SH-SY5Y (cell line): ENCODE results near the gene CTNNB1.

Experiments used
- GATA2 ChIP-seq: IDR thresholded peaks from 2 replicates; pipeline ENCODE4 v1.6.1; 2011; ENCODE audit warnings: mild to moderate bottlenecking, low read depth, low read length
- GATA3 ChIP-seq: IDR thresholded peaks from 2 replicates; pipeline ENCODE4 v1.6.1; 2011; ENCODE audit warnings: low read depth, mild to moderate bottlenecking, low read length, moderate library complexity

The CTNNB1 gene

GRCh38 chr3:41220906-41221677 lies 21.8 kb downstream of the CTNNB1 start:
- TF ChIP-seq GATA3 (no peak), GATA2 (no peak)

DNA sequence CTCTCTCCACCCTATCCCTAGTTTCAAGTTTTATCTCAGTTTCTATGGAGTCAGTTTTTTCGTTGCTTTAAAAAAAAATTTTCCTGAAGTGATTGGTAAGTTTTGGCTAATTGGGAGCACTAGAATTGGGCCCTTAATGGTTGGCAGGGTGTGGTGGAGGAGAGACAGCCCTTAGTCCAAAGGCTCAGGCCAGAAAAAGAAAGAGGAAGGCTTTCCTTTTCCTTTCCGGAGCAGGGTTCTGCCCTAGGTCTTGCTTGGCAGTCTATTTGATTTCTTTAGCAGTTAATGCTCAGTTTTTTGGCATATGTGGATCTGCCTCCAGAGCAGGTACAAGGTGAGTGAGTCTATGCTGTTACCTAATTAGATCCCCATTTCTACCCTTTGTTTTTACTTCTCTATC lies 22.7 kb downstream of the CTNNB1 start:
- TF ChIP-seq GATA3 (no peak), GATA2 (no peak)

DNA sequence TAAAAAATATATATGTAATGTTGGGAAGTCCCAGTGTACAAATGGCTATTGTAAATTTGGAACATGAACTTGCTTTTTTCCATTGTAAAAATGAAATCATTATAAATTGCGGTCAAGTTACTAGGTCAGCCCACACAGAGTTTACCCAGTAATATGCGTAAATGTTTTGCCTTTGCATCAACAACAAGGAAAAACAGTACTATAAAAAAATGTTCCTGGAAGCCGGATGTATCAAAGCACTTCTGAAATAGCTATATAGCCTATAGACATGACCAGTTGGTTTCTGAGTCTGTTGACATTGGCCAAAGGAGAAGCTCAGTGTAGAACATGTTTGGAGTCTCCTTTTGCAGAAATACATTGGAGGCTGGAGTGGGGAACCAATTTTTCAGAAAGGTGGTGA lies 23.2 kb downstream of the CTNNB1 start:
- TF ChIP-seq GATA2, result no peak
- TF ChIP-seq GATA3, result no peak

GRCh38 chr3:41223078-41223477 lies 23.8 kb downstream of the CTNNB1 start:
- TF ChIP-seq GATA3 (no peak), GATA2 (no peak)

- TF ChIP-seq GATA3 (no peak), GATA2 (no peak)
Measured at GRCh38 chr3:41223691-41224090, 24.4 kb downstream of the CTNNB1 start.

GRCh38 chr3:41224120-41224806 lies 25.0 kb downstream of the CTNNB1 start:
- TF ChIP-seq GATA2 (no peak), GATA3 (no peak)

DNA sequence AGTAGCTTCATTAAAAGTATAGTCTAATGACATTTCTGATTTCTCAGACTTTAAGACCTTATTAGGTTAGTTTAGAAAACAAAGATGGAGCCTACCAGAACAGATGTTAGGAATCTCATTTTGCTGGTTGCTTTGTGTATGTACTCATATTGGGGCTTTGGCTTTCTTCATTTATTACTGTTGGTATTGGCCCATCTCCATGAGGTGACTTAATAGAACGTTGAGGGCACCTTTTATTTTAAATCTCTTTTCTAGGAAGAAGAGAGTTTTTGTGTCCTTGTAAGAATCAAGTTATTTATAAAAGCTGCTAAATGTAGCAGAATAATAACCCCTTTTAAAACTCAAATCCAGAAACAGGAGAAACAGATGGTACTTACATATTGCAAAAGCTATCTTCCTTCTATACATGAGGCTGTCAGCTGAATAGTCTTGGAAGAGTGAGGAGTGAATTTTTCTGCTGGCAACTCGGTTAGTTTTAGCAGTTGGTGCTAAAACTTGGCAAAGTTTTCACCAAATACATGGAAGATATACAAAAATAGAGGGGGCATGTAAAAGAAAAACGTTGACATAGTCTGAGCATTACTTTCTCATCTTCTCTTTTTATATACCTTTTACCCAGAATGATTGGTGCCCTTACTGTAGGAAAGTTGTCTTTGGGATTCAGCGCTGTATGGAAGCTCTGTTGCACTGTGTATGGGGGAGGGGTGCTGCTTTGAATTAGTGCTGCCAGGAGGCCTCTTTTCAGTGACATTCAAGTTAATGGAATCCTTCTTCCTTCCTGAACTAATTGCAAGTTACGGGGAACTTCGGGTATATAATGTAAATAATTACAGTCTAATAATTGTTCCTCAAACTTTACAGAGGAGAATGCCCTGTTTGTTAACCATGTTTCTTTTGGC lies 35.8 kb downstream of the CTNNB1 start:
- no peak for TF ChIP-seq GATA3
- no peak for TF ChIP-seq GATA2

- TF ChIP-seq GATA3 (no peak), GATA2 (no peak)
Measured at GRCh38 chr3:41236228-41236627, 36.9 kb downstream of the CTNNB1 start.

GRCh38 chr3:41237907-41238306 lies 38.6 kb downstream of the CTNNB1 start:
- TF ChIP-seq GATA2 (no peak; the same call in 1 of the 2 replicates), GATA3 (no peak)

DNA sequence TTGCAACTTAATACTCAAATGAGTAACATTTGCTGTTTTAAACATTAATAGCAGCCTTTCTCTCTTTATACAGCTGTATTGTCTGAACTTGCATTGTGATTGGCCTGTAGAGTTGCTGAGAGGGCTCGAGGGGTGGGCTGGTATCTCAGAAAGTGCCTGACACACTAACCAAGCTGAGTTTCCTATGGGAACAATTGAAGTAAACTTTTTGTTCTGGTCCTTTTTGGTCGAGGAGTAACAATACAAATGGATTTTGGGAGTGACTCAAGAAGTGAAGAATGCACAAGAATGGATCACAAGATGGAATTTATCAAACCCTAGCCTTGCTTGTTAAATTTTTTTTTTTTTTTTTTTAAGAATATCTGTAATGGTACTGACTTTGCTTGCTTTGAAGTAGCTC lies 40.3 kb downstream of the CTNNB1 start:
- TF ChIP-seq GATA3, result no peak
- no peak for TF ChIP-seq GATA2

- TF ChIP-seq GATA3 (no peak), GATA2 (no peak)
Measured at GRCh38 chr3:41241161-41241560, 41.9 kb downstream of the CTNNB1 start.

GRCh38 chr3:41241800-41242571 lies 42.7 kb downstream of the CTNNB1 start:
- TF ChIP-seq GATA3 (no peak), GATA2 (no peak)

DNA sequence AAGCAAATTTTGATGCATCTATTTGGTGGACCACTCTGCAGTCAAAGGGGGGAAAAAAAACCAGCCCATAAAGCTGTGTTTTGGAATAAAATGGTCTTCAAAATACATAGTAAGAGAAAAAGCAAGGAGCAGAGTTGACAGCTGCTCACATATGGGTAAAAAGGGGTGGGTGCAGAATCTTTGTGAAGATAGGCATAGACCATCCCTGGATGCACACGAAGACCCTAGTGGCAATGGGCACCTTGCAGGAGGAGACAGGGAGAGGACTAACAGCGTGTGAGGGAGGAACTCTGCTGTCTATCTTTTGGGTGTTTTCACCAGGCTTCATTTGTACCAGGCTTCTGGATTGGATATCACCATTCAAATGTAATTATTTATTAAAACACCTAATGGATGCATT lies 43.9 kb downstream of the CTNNB1 start:
- no peak for TF ChIP-seq GATA2
- TF ChIP-seq GATA3, result no peak
